ENCODE data around the gene ORMDL2. TPM values are rescaled to one million over a fixed set of nuclear protein-coding genes. Genes with fewer than 3 reads are reported as not detected.

ORMDL2 gene
- total RNA-seq (55.0 and 57.8 TPM in 2 replicates), polyA plus RNA-seq (70.4 and 111 TPM in 2 replicates), polyA minus RNA-seq (85.2 and 109 TPM in 2 replicates), Bru-seq, nascent RNA (percentile 84 among the genes with signal in this experiment), BruChase-seq, experiment 1, labeled RNA remaining after a 6-hour chase (percentile 75 among the genes with signal in this experiment), BruChase-seq, experiment 2, labeled RNA remaining after a 2-hour chase (percentile 64 among the genes with signal in this experiment)
- 60.4 and 65.3 TPM in 2 replicates for polyA plus RNA-seq (2011; cell fraction: cytosol; rRNA removed)
- 22.9 and 28.0 TPM in 2 replicates for polyA plus RNA-seq (2011; cell fraction: nucleus; rRNA removed)
- 59.2 and 74.3 TPM in 2 replicates for polyA plus RNA-seq (2012)
- polyA minus RNA-seq (2011; cell fraction: cytosol; rRNA and poly(A)+ RNA removed), result 47.1 TPM
- 19.0 and 31.2 TPM in 2 replicates for polyA minus RNA-seq (2011; cell fraction: nucleus; rRNA and poly(A)+ RNA removed)
- long read RNA-seq, transcript ORMDL2-201 (4 exons, 2,141 nt), result major isoform, 118 of 134 reads
- long read RNA-seq, partial matches to known transcripts, result 4 of 134 reads
- long read RNA-seq, other reads (novel, unspliced or antisense), result 9 of 134 reads

GRCh38 chr12:55817345-55818139 lies at the start of gene ORMDL2, which contains the start of gene SARNP:
Gene ORMDL2, plus strand, starts transcription at chr12:55818041. Its CDS starts 959 bp downstream, at chr12:55819000.
Gene SARNP, minus strand, starts transcription at chr12:55817724. Its CDS starts 23 bp downstream, at chr12:55817701.
- peak within 1 kb of the TSS; percentile 95 for H3K4me2 ChIP-seq (ENCODE audit: insufficient read depth, low read length)
- peak within 1 kb of the TSS; percentile 97 for H3K9ac ChIP-seq (replicated peaks; ENCODE audit: extremely low read depth, insufficient read depth, low read length)
- peak within 1 kb of the TSS; percentile 81 for H3K27ac ChIP-seq (ENCODE audit: insufficient read depth, low read depth, low read length)
- H3K79me2 ChIP-seq (ENCODE audit: control insufficient read depth, insufficient read depth, low read length), result peaks cover 64% of the 10 kb centered on the region
- intact Hi-C loops (cut with micrococcal nuclease), result loop anchor here (1.0 to 5.0 kb wide), 5 partner anchors 12 to 224 kb away; partner anchors contain the start of genes DNAJC14, PYM1 and RPS26
- TF ChIP-seq MYC (IDR thresholded peaks at IDR 0.05; ENCODE audit: low read depth, low read length) (no peak), JUN (IDR thresholded peaks at IDR 0.05; ENCODE audit: borderline replicate concordance, insufficient read depth, insufficient read length, low read depth) (no peak), EZH2 (IDR thresholded peaks at IDR 0.05; ENCODE audit: borderline replicate concordance, low read depth, low read length, severe bottlenecking) (no peak), POLR2AphosphoS5 (IDR thresholded peaks at IDR 0.05; ENCODE audit: insufficient read depth, low read depth, low read length) (peak; percentile 56), FOS (IDR thresholded peaks at IDR 0.05; ENCODE audit: borderline replicate concordance, insufficient read depth, low read length) (no peak), POLR2A (IDR thresholded peaks at IDR 0.05; ENCODE audit: low read depth, low read length) (peak; percentile 78), MAX (IDR thresholded peaks at IDR 0.05; ENCODE audit: insufficient read depth, insufficient read length) (no peak), GATA2 (IDR thresholded peaks at IDR 0.05; ENCODE audit: insufficient read depth, insufficient read length, low read depth, low read length) (no peak), CTCF (IDR thresholded peaks at IDR 0.05; ENCODE audit: extremely low read depth in 1 of 2, insufficient read depth in 1 of 2, low read depth in 1 of 2, low read length in 2 of 2) (no peak)
- DNase-seq (ENCODE audit: low read depth, low spot score), result peak; percentile 100
- POLR2A ChIA-PET, result interaction anchor here (0.9 to 1.8 kb wide), 4 partner anchors 9 to 114 kb away, joined by 3 to 40 read pairs (median 6); partner anchors contain the start of genes CD63 and DNAJC14
- CTCF ChIA-PET, result interaction anchor here (0.9 to 5.8 kb wide), 12 partner anchors 10 to 178 kb away, joined by 3 to 38 read pairs (median 8); partner anchors contain the start of genes DGKA, DNAJC14, GDF11 and PYM1
- H3K4me3 ChIP-seq (replicated peaks in 1 of 3; ENCODE audit: insufficient read depth in 1 of 3, low read depth in 1 of 3, low read length in 3 of 3), result peak within 1 kb of the TSS; percentile 95 to 99 (median 98)
- dilution Hi-C loops (cut with MboI; ENCODE audit: extremely low pct_ligation_motif_present, low sequenced_read_pairs), result no loop called here
- no peaks in the 10 kb centered on the region for H3K9me1 ChIP-seq (replicated peaks; ENCODE audit: control insufficient read depth, extremely low read depth, insufficient read depth, low read length)
- peak; percentile 100 for FAIRE-seq
- H3K4me1 ChIP-seq (ENCODE audit: control insufficient read depth, extremely low read depth, insufficient read depth, low read length), result peaks cover 16% of the 10 kb centered on the region
- no peaks in the 10 kb centered on the region for H3K9me3 ChIP-seq (replicated peaks; ENCODE audit: control insufficient read depth, insufficient read depth, low read length)
- no peaks in the 10 kb centered on the region for H3K27me3 ChIP-seq (ENCODE audit: control insufficient read depth in 2 of 2, insufficient read depth in 2 of 2, low read length in 2 of 2)
- H4K20me1 ChIP-seq (replicated peaks; ENCODE audit: control insufficient read depth, extremely low read depth, insufficient read depth, low read length), result peaks cover 1% of the 10 kb centered on the region
- peaks cover 12 to 16% of the 10 kb centered on the region in 2 experiments for H3K36me3 ChIP-seq (ENCODE audit: control insufficient read depth in 2 of 2, extremely low read depth in 1 of 2, insufficient read depth in 2 of 2, low read length in 2 of 2)
- no TSS peak for BruUV-seq (replicated peaks)
- peak within 1 kb of the TSS; percentile 86 for H2AFZ ChIP-seq (ENCODE audit: low read depth, low read length)
